ENCODE data around the gene NTM. TPM values are rescaled to one million over a fixed set of nuclear protein-coding genes. Genes with fewer than 3 reads are reported as not detected.

Gene NTM
- total and polyA plus RNA-seq, 2 experiments from 2014 or later: 2.2 to 4.9 TPM

DNA sequence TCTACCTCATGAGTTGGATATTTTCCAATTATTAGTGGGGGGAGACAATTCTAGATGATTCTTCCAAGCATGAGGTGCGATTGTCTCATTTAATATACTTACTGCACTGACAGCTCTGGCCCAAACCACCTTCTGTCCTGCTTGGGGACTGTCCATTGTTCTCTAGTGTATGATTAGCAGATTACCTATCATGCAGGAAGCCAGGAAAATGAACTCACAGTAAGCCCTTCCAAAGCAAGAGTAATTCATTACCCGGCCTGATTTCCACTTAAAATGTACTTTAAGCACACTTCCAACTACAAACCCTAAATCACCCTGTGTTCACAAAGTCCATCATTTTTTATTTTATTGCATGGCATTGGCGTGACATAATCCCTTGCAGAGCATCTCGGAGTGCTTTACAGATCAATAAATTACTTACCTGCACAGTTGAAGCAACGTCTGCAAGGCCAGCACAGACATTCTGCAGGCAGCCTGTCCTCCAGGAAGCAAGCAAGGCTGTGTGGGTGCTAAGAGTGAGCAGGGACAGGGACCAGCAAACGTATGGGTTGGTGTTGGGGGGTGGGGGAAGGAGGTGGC, 838.2 kb downstream of the NTM start:
- no peaks in the 10 kb centered on the region for H3K36me3 ChIP-seq (replicated peaks; ENCODE audit: insufficient read depth, low read depth)
- no peak for TF ChIP-seq EZH2 (IDR thresholded peaks at IDR 0.05; ENCODE audit: borderline replicate concordance)
- TF ChIP-seq, protein P1, sequence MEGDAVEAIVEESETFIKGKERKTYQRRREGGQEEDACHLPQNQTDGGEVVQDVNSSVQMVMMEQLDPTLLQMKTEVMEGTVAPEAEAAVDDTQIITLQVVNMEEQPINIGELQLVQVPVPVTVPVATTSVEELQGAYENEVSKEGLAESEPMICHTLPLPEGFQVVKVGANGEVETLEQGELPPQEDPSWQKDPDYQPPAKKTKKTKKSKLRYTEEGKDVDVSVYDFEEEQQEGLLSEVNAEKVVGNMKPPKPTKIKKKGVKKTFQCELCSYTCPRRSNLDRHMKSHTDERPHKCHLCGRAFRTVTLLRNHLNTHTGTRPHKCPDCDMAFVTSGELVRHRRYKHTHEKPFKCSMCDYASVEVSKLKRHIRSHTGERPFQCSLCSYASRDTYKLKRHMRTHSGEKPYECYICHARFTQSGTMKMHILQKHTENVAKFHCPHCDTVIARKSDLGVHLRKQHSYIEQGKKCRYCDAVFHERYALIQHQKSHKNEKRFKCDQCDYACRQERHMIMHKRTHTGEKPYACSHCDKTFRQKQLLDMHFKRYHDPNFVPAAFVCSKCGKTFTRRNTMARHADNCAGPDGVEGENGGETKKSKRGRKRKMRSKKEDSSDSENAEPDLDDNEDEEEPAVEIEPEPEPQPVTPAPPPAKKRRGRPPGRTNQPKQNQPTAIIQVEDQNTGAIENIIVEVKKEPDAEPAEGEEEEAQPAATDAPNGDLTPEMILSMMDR (IDR thresholded peaks at IDR 0.05; ENCODE audit: poor library complexity): no peak
- TF ChIP-seq EZH2phosphoT487 (IDR thresholded peaks at IDR 0.05; ENCODE audit: low read depth, severe bottlenecking, unreplicated experiment): no peak
- H3K4me1 ChIP-seq (ENCODE audit: insufficient read depth): no peaks in the 10 kb centered on the region
- no peaks in the 10 kb centered on the region for H3K9me2 ChIP-seq (replicated peaks; ENCODE audit: insufficient read depth)
- no peaks in the 10 kb centered on the region for H3K9me3 ChIP-seq (ENCODE audit: low read depth)
- no peaks in the 10 kb centered on the region for H3K27me3 ChIP-seq
- H3K27ac ChIP-seq: no peak overlapping the region
- no peaks in the 10 kb centered on the region for H3K79me2 ChIP-seq
- DNase-seq (ENCODE audit: low spot score): no peak
- H3K4me2 ChIP-seq: no peak overlapping the region
- no peaks in the 10 kb centered on the region for H4K20me1 ChIP-seq (ENCODE audit: insufficient read depth, poor library complexity, severe bottlenecking)
- 63% methylated on average over 6 of the region's 6 CpGs for WGBS (ENCODE audit: low lambda C conversion rate, missing lambda C conversion rate)
- no peak overlapping the region for H3K4me3 ChIP-seq
- H2AFZ ChIP-seq: no peak overlapping the region

DNA sequence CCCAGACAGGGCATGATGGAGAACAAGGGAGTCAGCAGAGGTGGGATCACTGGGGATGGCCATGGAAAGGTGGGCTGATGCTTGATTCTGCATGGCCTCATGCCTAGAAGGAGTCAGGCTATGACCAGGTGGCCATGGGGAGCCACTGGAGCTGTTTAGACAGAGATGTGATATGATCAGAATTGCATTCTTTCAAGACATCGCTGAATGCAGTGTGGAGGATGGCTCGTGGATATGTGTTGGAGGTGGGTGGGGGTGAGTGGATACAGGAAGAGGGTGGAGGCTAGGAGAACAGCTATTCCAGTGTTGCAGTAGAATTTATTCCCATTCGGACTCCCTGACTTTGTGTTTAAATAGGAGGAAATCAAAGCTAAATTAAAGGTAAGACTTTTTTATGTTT, 841.1 kb downstream of the NTM start:
- 86% methylated on average over 3 of the region's 3 CpGs for WGBS (ENCODE audit: low lambda C conversion rate, missing lambda C conversion rate)
- TF ChIP-seq, protein P1 (IDR thresholded peaks at IDR 0.05; ENCODE audit: poor library complexity): no peak
- TF ChIP-seq EZH2 (IDR thresholded peaks at IDR 0.05; ENCODE audit: borderline replicate concordance) (no peak), EZH2phosphoT487 (IDR thresholded peaks at IDR 0.05; ENCODE audit: low read depth, severe bottlenecking, unreplicated experiment) (no peak)

DNA sequence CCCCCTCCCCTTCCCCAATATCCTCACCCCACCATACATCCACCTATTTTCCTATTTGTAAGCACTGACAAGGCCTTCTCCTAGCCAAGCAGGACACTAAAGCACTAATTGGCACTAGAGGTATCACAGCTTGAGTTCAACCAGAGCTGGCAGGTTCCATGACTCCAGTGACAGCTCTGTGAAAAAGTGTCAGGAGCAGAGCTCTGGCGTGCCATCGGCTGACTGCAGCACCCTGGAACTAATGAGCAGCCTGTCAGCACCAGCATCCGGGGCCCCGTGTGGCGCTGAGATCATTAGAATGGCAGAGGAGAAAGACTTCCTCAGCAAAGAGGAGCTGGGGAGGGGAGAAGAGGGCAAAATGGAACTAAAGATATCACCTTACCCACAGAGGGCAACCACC, 847.4 kb downstream of the NTM start:
- Histone ChIP-seq H3K27ac (no peak overlapping the region), H3K4me3 (no peak overlapping the region), H3K9me3 (ENCODE audit: low read depth) (no peaks in the 10 kb centered on the region), H3K27me3 (peaks cover 3% of the 10 kb centered on the region), H3K79me2 (no peaks in the 10 kb centered on the region), H2AFZ (no peak overlapping the region), H3K4me2 (no peak overlapping the region), H3K9me2 (replicated peaks; ENCODE audit: insufficient read depth) (no peaks in the 10 kb centered on the region), H3K36me3 (replicated peaks; ENCODE audit: insufficient read depth, low read depth) (no peaks in the 10 kb centered on the region), H3K4me1 (ENCODE audit: insufficient read depth) (no peaks in the 10 kb centered on the region), H4K20me1 (ENCODE audit: insufficient read depth, poor library complexity, severe bottlenecking) (no peaks in the 10 kb centered on the region)
- TF ChIP-seq EZH2 (IDR thresholded peaks at IDR 0.05; ENCODE audit: borderline replicate concordance) (no peak), EZH2phosphoT487 (IDR thresholded peaks at IDR 0.05; ENCODE audit: low read depth, severe bottlenecking, unreplicated experiment) (no peak)
- TF ChIP-seq, protein P1 (IDR thresholded peaks at IDR 0.05; ENCODE audit: poor library complexity): no peak
- DNase-seq (ENCODE audit: low spot score): no peak
- 92% methylated on average over 5 of the region's 5 CpGs for WGBS (ENCODE audit: low lambda C conversion rate, missing lambda C conversion rate)

More for the DNA sequence above, 841.1 kb downstream of the NTM start:
- Histone ChIP-seq H3K27me3 (peaks cover 3% of the 10 kb centered on the region), H3K9me2 (replicated peaks; ENCODE audit: insufficient read depth) (no peaks in the 10 kb centered on the region), H3K9me3 (ENCODE audit: low read depth) (no peaks in the 10 kb centered on the region), H3K4me1 (ENCODE audit: insufficient read depth) (no peaks in the 10 kb centered on the region), H3K36me3 (replicated peaks; ENCODE audit: insufficient read depth, low read depth) (no peaks in the 10 kb centered on the region), H3K4me3 (no peak overlapping the region), H3K4me2 (no peak overlapping the region), H3K27ac (no peak overlapping the region), H2AFZ (no peak overlapping the region), H3K79me2 (no peaks in the 10 kb centered on the region), H4K20me1 (ENCODE audit: insufficient read depth, poor library complexity, severe bottlenecking) (no peaks in the 10 kb centered on the region)
- DNase-seq (ENCODE audit: low spot score): no peak

Measured in hepatocyte (in vitro differentiated cells).